ENCODE measurements around the gene TNFRSF12A.

The TNFRSF12A gene

DNA sequence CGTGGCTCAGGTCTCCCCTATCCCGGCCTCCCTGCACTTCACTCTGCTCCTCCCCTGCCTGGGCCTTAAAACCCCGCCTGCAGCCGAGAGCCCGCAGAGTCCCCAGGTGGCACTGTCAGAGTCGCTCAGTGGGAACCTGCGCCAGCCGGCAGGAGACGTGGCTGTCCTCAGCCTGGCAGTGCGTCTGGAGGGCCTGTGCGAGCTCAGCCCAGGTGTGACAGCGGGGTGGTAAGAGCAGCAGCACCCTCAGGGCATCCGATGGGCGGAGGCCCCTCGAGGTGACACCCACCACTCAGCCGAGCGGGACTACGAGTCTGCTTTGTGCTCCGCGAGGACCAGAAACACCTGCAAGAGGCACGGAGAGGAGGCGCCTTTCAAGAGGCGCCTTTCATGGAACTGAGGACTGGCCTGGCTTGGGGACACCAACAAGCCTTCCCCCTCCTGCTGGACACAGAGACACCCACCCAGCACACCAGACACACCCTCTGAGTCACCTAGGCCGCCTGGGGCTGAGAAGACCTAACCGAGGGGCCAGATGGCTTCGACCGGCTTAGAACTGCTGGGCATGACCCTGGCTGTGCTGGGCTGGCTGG is 7.2 kb upstream of the TNFRSF12A start, which contains the start of gene CLDN9:
Gene CLDN9 (plus strand): TSS at position 96 of the 593 bp plus-strand sequence. CDS start 440 bp downstream, at position 536.
- no peak for DNase-seq

DNA sequence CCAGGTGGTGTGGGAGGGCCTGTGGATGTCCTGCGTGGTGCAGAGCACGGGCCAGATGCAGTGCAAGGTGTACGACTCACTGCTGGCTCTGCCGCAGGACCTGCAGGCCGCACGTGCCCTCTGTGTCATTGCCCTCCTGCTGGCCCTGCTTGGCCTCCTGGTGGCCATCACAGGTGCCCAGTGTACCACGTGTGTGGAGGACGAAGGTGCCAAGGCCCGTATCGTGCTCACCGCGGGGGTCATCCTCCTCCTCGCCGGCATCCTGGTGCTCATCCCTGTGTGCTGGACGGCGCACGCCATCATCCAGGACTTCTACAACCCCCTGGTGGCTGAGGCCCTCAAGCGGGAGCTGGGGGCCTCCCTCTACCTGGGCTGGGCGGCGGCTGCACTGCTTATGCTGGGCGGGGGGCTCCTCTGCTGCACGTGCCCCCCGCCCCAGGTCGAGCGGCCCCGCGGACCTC is 6.6 kb upstream of the TNFRSF12A start:
- no peak for DNase-seq

DNA sequence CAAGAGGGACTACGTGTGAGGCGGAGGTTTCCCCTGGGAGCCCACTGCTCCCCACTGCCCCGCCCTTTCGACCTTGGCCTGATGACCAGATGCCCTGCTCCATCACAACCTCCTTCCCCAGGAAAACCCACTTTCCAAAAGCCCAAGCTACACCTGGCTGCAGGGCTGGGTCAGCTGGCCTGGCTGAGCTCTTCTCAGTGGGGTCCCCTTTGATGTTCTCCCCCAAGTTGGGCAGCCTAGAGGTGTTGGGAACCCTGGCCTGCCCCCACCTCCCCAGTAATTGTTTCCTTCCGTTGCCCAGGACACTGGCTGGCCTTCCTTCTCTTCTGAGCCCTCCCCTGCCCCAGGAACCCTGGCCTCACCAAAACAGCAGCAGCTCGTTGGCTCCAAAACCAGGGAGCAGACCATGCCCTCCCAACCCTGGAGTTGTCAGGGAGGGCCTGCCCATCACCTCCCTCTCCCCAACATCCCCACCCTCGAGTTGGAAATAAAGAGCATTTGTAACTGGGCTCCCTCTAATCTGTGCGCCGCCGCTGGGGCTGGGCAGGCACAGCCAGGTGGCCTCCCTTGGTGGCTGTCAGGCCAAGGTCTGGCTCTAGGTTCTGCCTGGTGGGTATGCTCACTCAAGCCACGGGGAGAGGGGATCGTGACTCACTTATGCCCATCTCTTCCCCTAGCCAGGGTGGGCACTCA is 6.0 kb upstream of the TNFRSF12A start:
- DNase-seq = no peak

DNA sequence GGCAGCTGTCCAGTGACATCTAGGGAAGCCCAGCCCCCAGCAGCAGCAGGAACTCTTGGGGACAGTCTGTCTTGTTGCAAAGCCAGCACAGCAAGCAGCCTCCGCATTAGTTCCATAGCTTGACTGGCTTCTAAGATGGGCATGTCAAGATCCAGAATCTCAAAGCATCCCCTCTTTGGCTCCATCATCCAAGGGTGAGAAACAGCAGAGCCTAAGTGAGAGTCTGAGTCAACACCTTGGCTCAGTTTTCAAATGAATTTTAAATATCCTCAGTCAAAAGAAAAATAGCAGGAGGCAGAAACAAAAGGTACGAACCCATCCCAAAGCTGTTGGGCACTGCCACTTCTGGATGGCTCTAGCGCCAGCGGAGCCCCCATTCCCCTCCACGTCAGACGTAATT is 5.2 kb upstream of the TNFRSF12A start:
- no peak for DNase-seq

DNA sequence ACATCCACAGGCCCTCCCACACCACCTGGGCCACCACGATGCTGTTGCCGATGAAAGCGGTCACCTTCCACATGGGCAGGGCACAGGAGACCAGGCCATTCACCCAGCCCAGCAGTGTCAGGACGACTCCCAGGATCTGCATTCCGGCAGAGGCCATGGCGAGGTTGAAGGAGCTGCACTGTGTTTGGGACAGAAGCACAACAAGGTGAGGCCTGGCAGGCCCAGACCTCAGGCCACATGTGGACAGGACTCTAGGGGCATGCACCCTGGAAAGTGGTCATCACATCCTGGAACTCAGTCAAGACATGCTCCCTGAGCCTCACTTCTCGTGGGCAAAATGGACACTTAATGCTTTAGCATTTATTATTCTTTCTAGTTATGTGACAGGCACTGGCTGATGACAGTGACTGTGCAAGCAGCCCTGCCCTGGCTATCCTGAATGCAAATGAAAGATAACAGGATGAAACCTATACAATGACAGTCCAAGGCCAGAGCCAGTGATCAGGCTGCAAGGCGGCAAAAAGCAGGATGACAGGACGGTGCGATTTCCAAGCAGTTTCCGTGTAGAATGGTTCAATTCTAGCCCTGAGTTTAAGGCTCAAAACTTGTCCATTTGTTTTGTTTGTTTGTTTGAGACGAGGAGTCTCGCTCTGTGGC is 4.2 kb upstream of the TNFRSF12A start:
- no peak for DNase-seq

DNA sequence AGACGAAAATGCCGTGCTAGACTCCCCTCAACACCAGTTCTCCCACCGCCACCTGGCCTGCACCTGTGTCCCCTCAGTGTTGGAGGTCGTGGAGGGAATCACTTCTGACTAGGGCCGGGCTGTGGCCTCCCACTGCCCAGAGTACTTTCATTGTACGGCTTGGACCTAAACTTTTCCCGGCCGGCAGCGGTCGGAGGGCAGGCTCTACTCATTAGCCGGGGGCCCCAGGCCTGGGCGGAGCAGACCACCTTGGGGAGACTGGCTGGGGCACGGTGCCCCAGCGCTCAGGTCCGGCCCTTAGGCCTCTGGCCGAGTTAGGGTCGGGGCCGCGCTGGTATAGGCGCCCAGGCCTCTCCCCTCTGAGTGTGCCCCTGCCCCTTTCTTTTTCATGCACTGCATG is 2.8 kb upstream of the TNFRSF12A start:
- no peak for DNase-seq

DNA sequence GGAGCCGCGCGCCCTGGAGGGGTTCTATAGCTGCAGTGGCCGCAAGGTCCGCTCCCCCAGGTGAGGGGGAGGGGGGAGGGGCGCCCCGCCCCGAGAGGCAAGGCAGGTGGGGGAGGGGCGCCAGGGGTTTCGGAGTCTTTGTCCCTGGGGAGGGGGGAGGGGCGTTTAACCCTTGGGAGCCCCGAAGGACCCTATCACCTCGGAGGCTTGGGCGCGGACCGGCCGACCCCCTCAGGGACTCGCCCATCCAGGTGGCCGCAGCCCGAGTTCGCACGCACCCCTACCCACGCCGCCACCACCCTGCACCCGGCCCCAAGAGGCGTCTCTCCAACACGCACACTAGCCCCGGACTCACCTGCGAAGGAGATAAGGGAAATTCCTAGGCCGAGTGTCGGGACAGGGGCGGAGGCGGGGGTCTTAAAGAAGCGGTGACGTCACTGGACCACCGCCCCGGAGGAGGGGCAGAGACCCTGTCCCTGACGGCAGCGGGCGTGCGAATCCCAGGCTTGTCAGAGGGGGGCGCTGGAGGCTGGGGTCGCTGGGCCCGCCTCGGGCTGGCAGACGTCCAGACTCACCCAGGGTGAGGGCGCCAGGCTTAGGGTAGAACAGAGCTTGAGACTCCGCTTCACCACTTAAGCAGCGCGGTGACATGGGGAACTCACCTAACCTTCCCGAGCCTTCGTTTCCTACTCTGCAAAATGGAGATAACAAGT is 2.2 kb upstream of the TNFRSF12A start, which contains the start of gene CLDN6:
Gene CLDN6 (minus strand): TSS at position 390 of the 713 bp plus-strand sequence. CDS start 2,162 bp downstream, outside the sequence.
- no peak for DNase-seq

DNA sequence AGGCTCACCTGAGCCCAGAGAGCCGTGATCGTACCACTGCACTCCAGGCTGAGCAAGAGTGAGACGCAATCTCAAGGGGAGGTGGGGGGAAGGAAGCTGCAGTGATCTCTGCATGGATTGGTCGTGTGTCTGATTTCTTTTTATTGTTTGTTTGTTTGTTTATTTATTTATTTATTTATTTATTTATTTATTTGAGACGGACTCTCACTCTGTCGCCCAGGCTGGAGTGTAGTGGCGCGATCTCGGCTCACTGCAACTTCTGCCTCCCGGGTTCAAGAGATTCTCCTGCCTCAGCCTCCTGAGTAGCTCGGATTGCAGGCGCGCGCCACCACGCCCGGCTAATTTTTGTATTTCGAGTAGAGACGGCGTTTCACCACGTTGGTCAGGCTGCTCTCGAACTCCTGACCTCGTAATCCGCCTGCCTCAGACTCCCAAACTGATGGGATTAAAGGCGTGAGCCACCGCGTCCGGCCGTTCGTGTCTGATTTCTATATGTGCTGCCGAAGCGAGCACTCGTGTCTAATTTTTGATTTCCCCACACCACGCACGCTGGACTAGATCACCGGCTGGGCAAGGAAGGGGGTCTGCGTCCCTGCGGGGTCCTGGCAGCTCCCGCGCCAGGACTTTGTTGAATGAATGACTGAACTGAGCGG is 448 bp upstream of the TNFRSF12A start:
- no peak for DNase-seq

DNA sequence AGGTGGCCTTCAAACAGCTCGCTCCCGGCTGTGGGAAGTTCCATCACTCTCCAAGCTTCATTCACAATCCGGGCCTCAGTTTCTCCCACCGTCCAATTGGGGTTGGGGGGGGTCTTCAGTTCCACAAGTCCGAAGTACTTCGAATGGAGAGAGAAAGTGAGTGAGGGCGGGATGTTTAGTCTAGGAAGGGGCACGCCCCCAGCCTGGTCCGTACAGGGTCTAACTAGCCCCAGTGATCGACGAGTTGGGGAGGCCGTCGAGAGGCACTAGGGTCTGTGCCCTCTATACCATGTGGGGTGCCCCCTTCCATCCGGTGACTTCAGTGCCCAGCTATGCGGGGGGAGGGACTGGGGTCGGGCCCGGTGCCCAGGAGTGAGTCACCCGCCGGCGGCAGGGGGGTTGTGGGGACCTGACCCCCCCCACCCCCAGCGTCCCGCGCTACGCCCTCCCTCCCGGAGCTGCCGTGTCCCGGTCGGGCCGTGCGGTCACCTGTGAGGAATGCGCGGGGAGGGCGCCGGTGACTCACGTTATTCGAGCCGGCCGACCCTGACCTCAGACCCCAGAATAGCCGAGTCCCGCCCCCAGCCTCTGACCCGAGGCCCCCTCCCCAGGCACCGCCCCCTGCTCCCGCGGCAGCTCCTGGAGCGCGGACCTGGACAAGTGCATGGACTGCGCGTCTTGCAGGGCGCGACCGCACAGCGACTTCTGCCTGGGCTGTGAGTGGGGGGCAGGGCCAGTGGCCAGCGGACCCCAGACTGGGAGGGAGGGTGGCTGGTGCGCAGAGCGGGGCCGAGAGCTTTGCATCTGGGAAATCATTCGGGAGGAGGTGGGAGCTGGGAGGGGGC is 658 bp downstream of the TNFRSF12A start:
- peak; percentile 61 for DNase-seq

DNA sequence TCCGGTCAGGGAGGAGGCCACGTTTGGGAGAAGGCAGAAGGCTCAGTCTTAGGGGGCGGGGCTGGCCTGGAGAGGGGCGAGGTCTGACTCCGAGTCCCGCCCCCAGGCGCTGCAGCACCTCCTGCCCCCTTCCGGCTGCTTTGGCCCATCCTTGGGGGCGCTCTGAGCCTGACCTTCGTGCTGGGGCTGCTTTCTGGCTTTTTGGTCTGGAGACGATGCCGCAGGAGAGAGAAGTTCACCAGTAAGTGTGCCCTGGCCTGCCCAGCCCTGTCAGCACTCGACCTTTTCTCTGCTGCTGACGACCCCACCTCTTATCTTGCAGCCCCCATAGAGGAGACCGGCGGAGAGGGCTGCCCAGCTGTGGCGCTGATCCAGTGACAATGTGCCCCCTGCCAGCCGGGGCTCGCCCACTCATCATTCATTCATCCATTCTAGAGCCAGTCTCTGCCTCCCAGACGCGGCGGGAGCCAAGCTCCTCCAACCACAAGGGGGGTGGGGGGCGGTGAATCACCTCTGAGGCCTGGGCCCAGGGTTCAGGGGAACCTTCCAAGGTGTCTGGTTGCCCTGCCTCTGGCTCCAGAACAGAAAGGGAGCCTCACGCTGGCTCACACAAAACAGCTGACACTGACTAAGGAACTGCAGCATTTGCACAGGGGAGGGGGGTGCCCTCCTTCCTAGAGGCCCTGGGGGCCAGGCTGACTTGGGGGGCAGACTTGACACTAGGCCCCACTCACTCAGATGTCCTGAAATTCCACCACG is 1.5 kb downstream of the TNFRSF12A start:
- DNase-seq = peak; percentile 64

DNA sequence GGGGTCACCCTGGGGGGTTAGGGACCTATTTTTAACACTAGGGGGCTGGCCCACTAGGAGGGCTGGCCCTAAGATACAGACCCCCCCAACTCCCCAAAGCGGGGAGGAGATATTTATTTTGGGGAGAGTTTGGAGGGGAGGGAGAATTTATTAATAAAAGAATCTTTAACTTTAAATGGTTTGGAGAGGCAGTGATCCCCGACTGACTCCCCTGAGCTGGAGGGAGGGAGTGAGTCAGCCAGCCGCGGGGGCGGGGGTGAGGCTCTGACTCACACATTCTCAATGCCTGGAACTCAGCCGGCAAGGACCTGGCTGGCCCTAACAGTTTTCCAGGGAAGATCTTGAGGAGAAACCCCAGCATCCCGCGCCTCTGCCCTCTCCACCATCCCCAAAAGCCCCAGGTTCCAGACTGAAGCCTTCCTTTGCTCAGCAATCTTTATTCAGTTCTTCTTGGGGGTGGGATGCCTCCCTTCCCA is 2.1 kb downstream of the TNFRSF12A start:
- DNase-seq = peak; percentile 64

DNA sequence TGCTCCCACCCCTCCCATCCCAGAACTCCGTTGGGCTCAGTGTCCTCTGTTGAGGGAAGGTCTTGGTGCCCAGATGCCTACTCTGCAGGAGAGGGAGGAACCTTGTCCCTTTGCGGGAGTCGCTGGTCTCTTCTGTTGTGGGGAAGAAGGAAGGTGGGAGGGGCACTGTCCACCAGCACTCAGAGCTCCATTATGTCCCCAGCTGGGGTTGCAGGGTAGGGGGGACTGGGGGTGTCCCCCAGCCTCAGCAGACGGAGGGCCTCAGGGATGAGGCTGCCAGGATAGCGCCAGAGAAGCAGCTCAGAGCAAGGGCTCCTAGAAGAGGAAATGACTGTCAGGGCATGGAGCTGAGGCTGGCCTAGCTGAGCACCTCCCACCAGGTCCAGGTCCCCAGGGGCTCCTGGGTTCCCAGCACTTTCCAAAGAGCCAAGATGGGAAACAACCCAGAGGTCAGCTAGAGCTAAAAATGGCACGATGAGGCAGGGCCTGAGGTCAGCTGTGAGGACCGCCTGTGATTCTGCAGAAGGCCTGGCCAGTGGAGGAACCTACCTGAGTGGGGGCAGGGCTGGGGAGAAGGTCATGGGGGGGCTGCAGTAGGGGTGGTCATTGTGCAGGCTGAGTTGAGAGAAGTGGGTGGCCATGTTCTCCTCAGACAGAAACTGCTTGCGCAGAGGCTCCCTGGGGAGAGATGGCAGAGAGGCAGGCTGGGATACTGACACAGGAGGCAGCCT is 2.7 kb downstream of the TNFRSF12A start:
- peak; percentile 61 for DNase-seq

DNA sequence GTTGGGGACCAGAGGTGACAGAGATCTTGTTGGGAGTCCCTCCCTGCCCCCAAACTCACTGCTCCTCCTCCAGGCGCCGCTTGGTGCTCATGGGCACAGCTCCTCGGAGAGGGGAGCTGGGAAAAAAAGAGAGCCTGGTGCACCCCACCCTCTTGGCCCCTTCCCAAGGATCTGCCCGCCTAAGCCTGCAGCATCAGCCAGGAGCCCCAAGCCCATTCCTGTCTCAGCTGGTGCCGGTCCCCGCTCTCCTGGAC is 3.2 kb downstream of the TNFRSF12A start:
- peak; percentile 86 for DNase-seq

DNA sequence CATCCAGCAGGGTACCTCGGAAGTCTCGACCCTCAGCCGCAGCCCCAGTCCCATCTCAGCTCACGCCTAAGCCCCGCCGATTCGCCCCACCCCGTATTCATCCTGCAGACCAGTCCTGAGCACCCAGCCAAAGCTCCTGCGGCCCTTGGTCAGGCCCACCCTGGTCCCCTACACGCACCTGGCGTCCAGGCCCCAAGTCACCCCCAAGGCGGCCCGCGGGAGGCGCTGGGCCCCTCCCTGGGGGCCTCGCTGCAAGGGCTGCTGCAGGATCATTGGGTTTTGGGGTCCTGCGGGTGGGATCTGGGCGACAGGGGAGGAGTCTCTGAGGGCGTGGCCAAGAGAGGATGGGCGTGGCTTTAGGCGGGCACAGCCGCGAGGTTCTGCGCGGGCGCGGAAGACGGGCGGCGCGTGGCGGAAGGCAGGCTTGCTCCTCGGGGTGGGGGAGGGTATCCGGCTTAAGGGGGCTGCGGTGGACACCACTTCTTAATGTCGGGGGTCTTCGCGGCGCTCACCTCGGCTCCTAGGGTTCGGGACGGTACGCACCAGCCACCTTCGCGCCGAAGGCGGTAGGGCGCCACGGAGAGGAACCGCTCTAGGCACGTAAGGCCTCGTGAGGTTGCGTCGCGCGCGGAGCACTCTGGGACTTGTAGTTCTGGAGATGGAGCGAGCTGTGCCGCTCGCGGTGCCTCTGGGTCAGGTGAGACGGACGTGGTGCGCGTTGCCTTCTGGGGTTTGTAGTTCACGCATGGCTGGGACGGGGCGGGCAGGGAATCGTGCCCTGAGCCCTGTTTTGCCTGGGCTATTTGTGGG is 3.7 kb downstream of the TNFRSF12A start, which contains the start of the genes HCFC1R1 and THOC6:
Gene HCFC1R1 (minus strand): TSS at position 274 of the 810 bp plus-strand sequence. CDS start 1 bp downstream, at position 273.
Gene THOC6 (plus strand): TSS at position 367 of the 810 bp plus-strand sequence. CDS start 292 bp downstream, at position 659.
- DNase-seq = peak; percentile 86

DNA sequence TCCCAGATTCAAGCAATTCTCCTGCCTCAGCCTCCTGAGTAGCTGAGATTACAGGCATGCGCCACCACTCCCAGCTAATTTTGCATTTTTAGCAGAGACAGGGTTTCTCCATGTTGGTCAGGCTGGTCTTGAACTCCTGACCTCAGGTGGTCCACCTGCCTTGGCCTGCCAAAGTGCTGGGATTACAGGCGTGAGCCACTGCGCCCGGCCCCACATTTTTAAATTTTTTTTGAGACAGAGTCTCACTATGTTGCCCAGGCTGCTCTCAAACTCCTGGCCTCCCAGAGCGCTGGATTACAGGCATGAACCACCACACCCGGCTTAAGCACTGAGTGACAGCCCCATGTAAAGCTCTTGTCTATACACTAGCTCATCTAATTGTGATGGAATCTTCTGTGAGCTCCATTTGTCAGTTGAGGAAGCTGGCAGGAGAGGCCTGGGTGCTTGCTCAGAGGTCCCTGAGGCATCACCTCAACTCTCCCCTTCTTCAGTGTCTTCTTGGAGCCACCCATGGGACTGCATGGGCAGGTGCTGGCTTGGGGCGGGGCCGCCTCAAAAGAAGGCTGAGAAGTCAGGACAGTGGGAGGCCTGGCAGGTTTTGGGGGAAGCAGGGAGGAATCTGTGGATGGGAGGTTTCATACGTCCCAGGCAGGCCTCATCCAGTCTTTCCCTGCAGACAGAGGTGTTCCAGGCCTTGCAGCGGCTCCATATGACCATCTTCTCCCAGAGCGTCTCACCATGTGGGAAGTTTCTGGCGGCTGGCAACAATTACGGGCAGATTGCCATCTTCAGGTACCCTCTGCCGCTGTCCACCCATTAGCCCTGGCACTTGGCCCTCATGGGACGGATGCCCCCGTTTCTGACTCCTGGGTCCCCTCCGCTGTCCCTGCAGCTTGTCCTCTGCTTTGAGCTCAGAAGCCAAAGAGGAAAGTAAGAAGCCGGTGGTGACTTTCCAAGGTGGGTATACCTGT is 5.1 kb downstream of the TNFRSF12A start:
- DNase-seq = no peak

DNA sequence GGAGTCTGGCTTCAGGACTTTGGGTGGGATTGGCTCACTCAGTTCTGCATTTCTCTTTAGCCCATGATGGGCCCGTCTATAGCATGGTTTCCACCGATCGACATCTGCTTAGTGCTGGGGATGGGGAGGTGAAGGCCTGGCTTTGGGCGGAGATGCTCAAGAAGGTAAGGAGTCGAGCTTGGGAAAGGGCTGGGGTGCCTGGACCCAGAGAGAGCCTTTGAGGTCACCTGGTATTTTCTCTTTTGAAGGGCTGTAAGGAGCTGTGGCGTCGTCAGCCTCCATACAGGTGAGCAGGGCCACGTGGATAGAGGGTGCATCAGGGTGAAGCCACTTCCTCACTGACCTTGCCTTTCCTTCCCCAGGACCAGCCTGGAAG is 5.8 kb downstream of the TNFRSF12A start:
- DNase-seq = no peak

DNA sequence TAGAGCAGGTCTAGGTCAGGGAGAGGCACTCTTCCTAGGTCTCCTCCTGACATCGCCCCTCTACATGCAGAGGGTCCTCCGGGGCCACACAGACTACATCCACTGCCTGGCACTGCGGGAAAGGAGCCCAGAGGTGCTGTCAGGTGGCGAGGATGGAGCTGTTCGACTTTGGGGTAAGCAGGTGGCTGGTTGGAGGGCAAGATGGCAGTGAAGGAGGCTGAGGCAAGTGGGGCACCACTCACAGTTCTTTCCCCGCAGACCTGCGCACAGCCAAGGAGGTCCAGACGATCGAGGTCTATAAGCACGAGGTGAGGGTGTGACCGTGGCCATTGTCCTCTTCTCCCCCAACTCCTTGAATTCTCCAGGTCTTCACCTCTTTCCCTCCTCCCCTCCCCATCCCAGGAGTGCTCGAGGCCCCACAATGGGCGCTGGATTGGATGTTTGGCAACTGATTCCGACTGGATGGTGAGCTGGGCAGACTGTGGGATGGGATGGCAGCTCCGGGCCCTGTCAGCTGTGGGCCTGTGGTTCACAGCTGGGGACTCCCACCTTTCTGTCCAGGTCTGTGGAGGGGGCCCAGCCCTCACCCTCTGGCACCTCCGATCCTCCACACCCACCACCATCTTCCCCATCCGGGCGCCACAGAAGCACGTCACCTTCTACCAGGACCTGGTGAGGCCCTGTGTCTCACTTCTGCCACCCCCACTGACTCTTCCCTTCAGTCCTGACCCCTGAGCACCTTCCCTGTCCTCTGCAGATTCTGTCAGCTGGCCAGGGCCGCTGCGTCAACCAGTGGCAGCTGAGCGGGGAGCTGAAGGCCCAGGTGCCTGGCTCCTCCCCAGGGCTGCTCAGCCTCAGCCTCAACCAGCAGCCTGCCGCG is 6.7 kb downstream of the TNFRSF12A start:
- no peak for DNase-seq
